HS-27A (cell line): ENCODE measurements around the gene HPS4.

Source experiments
- DNase-seq: peaks from one replicate; pipeline ENCODE4 v3.0.0-alpha.2; 2012; ENCODE audit warnings: low read depth, missing footprints

The HPS4 gene

GRCh38 chr22:26463688-26464087 lies 19.9 kb downstream of the HPS4 start:
- DNase-seq: no peak

- no peak for DNase-seq
Measured at GRCh38 chr22:26463101-26463661, 20.4 kb downstream of the HPS4 start.

DNA sequence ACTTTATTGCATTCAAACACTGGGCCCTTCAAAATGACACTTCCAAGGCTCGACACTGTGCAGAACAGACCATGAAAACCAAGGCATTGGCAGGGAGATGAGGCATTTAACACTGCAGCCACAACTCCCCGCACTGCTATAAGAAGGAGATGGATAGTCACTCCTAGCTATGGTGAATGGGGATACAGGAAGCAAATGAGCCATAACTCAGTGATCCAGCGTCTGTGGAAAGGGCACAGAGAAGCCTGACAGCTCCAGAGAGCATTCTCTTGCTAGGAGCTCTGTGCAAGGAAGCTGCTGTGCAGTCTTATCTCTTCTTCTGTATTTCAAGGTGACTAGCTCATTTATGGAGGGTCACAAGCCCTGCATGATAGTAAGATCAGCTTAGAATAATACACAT lies 20.9 kb downstream of the HPS4 start:
- DNase-seq: no peak

DNA sequence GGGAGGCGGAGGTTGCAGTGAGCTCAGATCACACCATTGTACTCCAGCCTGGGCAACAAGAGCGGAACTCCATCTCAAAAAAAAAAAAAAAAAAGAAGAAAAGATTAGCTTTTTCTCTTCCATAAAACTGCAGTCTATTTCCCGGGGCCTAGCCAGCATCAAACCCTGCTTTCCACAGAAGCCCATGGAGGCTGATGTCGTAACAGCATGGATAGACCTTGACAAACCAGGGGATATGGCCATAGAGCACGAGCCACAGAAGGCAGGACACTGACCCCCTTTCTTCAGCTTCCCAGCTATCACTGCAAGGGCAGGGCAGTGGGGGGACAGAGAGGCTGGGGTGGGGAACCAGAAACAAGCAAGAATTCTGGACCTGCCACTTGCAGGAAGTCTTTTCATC lies 21.5 kb downstream of the HPS4 start:
- DNase-seq: no peak

DNA sequence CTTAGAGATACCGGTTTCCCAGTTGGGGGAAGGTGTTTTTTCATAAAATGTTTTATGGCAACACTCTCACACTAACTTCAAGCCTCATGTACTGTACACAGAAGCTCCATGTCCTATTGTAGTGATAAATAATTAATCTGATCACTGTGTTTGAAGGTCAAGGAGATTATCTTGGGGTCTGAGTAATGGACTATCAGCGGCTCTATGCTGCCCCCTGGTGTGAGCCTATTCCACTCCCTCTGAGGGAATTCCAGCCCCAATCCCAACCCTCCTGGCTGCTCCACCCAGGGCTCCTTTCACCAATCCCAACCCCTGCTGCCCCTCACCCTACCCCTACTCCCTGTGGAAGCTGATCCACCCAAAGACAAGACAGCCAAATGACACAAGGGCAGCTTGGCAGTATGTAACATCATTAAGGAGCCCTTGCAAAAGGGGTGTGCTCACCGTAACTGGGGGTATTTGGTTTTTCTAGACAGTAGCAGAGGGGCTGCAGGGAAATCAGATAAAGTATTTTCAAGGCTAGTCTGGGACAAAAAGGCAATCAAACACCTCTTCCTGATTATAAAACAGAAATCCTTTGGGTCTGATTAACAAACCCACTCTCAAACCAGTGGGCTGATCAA lies 22.3 kb downstream of the HPS4 start:
- peak; percentile 15 for DNase-seq

DNA sequence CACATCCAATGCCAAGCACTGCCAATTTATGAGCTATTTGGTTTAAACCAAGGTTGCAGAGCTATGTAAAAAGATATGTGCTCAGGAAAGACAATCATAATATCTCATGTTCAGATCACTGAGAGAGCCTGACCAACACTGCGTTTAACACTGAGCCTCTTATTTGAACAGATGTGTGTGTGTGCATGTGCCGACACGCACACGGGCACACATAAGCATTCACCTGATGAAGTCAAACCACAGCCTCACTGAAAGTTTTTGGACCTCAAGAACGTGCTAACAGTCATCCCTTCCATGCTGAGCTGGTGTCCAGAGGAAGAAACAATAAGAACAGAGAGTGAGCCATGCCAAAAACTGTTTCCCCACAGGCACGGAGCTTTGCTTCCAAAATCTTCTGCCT lies 23.4 kb downstream of the HPS4 start:
- DNase-seq: no peak

DNA sequence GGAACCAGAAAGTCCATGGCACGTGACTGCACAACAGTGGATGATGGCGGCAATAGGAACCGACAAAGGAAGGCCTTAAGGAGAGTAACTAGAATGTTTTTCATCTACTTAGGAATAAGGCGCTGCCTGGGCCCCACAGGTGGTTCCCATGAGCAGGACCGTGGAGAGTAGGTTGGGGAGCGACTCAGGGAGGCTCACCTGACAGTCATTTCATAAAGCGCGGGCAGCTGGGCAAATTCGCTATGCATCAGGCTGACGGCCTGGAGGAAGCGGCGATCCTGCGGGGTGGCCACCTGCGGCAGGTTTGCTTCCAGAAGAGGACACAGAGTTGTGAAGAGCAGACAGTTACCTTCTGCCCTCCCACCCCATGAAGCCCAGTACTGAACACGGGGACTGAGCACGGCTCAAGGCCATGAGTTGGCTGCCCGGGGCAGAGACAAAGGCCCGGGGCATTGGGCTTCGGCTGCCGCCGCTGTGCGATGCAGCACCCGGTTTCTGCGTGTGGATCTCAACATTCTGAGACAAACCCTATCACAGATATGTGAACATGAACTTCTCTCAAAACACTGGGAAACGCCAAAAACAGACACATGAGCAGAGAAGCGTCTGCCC lies 25.8 kb downstream of the HPS4 start:
- DNase-seq: no peak

DNA sequence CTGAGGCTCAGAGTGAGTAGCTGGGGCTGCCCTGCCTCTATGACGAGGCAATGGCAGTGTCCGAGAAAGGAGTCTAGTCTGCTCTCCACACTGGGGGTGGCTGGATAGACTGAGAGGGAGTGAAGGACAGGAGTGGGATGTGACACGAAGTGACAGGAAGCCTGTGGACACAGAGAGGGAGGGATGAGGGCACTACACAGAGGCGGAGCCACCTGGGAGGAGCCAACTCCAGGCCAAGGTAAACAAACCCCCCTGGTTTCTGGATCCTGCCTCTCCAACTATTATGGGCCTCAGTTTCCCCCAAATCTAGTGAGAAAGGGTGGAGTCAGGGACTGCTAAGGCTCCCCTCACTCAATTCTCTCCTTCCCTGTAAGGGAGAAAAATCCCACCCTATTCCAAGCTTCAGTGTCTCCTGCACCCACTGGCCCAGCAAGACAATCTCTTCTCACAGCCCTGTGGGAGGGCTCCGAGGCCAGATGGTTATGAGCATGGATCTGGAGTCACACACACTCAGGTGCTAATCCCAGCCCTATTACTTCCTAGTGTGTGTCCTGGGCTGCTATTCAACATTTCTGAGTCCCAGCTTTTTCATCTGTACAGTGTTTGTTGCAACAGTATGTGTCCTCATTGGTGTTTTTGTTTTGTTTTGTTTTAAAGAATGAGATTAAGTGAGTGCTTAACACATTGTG lies 29.6 kb downstream of the HPS4 start:
- no peak for DNase-seq

DNA sequence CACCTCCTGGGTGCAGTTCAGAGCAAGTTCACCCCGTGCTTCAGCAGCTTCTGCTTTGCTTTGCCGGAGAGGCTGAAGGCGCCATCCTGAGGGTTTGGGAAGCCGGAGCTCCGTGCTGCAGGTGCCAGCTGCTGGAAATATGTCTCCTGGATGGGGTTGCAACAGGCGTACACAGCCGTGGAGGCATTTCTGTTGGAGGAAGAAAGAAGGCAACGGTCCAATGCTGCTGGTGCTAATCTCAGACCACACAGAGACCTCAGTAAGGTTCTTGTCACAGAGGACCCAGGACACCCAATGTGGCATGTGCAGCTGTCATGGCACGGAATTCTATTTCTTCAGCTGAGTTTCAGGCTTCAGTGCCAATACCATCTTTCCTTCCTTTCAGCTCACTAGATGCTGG lies 30.4 kb downstream of the HPS4 start:
- no peak for DNase-seq

DNA sequence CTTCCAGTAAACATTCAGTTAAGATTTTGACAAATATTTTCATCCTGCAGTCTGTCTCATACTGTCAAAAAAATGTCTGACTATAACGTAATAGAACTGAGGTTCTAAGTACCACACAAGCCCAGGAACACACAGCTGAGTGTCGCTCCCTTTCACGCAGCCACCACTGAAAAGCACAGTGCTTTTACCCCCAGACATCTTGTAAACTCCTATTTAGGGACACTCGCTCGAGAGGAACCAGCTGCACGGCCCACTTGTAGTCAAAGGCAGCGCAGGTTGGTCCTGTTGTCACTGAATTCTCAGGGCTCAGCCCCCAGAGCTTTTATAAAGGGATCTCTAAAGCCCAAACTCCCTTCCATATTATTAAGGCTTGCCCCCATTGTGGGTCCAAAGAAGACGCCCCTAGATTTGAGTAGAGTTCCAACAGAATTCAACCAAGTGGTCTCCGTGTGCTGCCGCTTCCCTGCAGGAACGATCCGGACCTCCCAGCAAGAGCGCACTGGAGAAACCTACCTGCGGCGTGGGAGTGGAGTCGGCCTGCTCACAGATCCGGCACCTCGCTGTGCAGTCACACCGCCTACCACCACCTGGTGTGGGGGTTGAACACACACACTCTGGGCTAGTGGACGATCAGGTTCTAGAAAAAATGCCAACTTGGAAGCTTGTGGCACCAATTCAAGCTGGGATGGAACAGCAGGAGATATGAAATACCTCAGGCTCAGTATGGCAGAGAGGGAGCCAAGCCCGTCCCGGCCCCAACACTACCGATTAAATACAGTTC lies 31.2 kb downstream of the HPS4 start:
- DNase-seq: no peak

DNA sequence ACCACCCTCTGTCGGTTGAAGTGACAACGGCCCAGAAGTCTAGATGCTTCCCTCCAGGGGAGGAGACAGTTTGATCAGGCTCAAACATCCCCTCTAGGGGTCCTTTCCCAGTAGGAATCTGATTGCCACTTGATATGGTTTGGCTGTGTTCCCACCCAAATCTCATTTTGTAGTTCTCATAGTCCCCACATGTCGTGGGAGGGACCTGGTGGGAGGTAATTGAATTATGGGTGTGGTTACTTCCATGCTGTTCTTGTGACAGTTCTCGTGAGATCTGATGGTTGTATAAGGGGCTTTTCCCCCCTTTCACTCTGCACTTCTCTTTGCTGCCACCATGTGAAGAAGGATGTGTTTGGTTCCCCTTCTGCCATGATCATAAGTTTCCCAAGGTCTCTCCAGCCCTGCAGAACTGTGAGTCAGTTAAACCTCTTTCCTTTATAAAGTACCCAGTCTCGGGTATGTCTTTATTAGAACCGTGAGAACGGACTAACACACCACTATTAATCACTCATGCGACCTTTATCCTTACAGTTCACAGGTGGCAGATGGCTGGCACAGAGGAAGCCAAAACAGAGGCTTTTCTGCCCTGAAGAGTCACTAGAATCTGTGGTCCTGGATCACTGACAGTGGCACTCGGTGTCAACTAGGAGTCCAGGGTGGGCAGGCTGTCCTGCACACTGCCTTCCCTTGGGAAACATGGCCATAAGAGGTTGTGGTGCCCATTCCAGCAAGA lies 33.0 kb downstream of the HPS4 start:
- no peak for DNase-seq

DNA sequence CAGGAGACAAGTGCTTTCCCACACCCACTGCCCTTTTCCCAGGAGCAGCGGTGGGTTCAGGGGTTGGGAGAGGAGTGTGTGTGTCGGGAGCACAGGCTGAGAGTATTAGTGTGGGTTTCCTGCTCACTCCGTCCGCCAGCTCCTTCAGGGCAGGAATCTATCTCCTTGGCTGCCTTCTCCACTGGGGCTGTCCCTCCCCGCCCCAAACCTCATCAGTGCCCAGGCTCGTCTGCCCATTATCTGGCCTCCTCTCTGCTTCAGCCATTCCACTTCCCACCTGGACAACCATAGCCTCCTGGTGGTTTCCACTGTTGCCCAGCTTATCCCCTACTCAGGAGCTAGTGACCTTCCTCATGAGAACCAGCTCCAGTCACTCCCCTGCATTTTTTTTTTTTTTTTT lies 34.6 kb downstream of the HPS4 start:
- no peak for DNase-seq

- no peak for DNase-seq
Measured at GRCh38 chr22:26448334-26448733, 35.2 kb downstream of the HPS4 start.

GRCh38 chr22:26447584-26448329 lies 35.8 kb downstream of the HPS4 start:
- DNase-seq: no peak

DNA sequence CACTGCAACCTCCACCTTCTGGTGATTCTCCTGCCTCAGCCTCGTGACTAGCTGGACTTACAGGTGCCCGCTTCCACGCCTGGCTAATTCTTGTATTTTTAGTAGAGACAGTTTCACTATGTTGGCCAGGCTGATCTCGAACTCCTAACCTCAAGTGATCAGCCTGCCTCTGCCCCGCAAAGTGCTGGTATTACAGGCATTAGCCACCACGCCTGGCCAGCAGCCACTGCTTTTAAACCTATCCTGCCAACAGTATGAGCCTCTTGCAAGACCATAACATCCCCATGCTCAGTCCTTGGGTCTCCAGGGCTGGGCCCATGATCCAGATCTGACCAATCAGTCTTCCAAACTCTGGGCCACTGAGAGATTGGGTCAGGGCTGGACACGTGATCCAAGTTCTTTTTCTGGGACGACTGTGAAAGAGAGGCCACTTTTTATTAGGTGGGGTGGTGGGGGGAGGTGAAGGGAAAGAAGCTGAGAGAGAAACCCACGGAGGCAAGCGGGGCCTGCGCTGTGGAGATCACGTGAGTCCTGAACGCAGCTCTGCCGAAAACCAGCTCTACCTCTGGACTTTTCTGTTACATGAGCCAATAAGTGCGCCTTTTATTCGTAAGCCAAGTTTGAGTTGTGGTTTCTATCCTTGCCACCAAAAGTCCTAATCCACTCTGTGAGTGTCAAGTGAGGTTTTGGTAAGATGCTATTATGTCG lies 36.6 kb downstream of the HPS4 start:
- DNase-seq: no peak

GRCh38 chr22:26445577-26446275 lies 37.9 kb downstream of the HPS4 start:
- no peak for DNase-seq

DNA sequence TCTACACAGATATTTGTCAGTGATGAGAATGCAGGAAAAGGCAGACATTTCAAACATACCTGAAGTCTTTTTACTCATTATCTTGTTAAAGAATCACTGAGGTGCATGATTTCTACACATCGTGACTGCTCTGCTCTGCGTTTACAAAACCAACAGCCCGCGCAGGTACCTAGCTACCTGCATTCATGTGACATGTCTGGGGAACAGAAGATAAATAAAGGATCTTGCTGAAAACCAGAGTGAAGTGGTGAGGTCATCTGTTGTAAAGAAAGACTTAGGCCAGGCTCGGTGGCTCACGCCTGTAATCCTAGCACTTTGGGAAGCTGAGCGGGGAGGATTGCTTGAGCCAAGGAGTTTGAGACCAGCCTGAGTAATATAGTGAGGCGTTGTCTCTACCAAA lies 38.8 kb downstream of the HPS4 start:
- no peak for DNase-seq

GRCh38 chr22:26443901-26444690 lies 39.5 kb downstream of the HPS4 start:
- DNase-seq: no peak
